ENCODE measurements around the gene BAZ2B.

The BAZ2B gene

DNA sequence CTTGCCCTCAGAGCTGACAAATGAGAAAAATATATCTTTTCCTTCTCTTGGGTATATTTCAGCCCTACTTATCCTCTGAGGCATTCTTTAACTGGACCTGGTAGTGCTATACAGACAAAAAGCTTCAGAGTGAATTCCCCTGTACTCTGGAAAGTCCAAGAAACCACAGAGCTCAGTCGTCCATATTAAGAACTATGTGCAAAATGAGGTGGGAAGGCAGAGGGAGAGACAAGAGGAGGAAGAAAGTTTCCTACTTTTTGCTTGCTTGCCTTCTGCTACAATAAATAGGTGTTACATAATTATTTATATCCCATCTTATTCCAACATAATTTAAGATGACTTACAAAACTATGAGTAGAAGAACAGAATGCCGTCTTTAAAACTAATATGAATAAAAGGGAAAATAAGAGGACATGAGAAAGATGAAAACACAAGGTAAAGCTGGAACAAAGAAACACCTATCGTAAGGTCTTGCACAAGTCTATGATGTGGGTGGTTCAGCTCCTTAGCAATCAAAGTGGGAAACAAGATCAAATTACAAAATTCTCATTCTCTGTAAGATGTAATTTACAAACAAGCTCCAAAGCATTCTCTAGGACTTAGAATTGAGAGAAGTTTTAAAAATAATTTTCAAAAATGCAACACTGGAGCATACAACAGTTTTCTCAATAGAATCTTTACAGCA, 97.9 kb downstream of the BAZ2B start:
- DNase-seq, result no peak

GRCh38 chr2:159516241-159516758, 100.0 kb downstream of the BAZ2B start:
- DNase-seq, result peak in 2 of 5 experiments; percentile 56 to 81

GRCh38 chr2:159515441-159515840, 100.9 kb downstream of the BAZ2B start:
- peak in 1 of 5 experiments; percentile 11 for DNase-seq

GRCh38 chr2:159513745-159514144, 102.6 kb downstream of the BAZ2B start:
- DNase-seq, result no peak

DNA sequence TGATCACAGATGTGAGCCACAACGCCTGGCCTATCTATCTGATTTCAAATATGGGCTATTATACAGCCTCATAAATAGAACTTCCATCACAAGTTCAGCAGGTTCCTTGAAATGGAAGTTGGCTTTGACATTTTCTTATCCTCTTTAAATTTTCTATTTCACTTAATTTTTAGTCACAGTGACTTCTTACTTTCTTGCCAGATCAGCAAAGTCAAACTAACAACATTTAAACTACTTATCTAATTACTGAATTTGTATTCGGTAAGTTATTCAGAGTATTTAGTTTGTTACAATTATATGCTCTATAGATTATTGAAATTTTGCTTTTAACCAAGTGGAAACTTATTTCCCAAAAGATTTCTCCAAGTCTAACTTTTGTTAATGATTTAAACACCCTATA, 108.2 kb downstream of the BAZ2B start:
- DNase-seq, result no peak

DNA sequence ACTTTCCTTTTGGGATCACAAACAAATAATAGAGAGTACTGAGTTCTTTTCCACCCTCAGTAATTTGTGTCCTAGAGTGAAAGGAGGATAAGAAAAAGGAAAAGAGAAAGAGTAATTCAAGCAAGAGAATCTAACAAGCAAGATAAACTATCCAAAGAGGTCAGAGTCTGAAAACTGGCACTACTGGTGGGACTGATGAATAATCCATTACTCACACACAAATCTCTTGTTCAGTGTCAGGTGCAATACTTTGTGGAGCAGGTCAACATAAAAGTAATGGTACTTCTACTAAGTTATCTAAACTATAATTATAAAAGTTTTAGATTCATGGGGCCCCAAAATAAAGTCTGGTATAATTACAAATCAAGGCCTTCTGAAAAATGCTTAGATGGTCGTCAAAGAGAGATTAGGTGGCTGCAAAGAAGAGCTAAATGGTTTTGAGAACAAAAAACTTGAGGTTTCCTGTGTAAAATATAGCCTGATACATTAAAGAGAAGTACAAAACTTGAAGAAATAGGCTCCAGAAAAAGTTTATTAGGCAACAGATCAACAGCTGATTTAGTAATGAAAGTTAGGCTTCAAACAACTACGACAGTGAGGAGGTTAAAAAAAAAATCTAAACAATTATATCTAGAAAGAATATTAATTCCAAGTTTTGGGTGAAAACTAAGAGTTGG, 109.4 kb downstream of the BAZ2B start:
- DNase-seq, result no peak

GRCh38 chr2:159506202-159506601, 110.1 kb downstream of the BAZ2B start:
- no peak for DNase-seq

- DNase-seq, result no peak
Measured at GRCh38 chr2:159505196-159505595, 111.2 kb downstream of the BAZ2B start.

DNA sequence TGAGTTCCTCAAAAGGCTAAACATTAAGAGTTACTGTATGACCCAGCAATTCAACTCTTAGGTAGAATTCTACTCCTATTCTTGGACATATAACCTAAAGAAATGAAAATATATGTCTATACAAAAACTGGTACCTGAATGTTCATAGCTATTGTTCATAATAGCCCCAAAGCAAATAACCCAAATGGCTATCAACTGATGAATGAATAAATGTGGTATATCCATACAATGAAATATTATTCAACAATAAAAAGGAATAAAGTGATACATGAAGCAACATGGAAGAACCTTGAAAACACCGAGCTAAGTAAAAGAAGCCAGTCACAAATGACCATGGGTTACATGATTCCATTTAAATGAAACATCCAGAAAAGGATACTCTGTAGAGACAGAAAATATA, 114.6 kb downstream of the BAZ2B start:
- no peak for DNase-seq

GRCh38 chr2:159497847-159498246, 118.5 kb downstream of the BAZ2B start:
- peak in 1 of 5 experiments; percentile 3 for DNase-seq

DNA sequence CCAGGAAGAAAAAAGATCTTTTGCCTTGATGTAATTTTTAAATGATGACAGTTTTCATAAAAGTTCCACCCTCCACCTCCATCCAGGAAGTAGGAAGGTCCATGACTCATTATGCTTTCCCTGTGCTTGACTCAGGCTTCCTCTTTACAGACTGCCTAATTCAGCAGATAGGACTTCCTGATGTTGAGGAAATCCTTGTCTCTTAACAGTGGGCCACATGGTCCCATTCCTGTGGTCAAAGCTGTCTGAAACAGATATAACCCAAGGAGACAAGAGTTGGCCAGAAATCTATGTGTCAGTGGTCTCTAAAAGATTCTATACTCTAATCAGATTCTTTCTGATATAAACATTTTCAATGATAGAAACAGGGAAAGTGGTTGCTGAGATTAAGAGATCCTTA, 119.1 kb downstream of the BAZ2B start:
- DNase-seq, result no peak

- no peak for DNase-seq
Measured at GRCh38 chr2:159489476-159489875, 126.9 kb downstream of the BAZ2B start.

DNA sequence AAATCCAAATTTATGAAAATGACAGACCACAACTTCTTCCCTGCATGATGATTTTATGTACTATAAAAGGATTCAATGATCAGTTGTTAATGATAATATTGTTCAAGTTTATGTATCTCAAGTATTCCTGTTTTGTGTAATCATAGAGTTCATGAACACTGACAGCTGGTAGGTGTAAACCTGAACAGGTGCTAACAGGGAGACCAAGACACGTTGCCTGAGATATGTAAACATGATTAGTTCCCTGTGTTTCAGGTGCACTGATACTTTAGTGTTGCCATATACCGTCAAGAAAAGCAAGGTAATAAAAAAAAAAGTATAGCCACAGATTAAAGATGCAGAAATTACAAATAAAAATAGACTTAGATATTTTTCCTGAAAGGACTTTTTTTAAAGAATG, 131.8 kb downstream of the BAZ2B start:
- no peak for DNase-seq

GRCh38 chr2:159476329-159476728, 140.0 kb downstream of the BAZ2B start:
- DNase-seq, result no peak

DNA sequence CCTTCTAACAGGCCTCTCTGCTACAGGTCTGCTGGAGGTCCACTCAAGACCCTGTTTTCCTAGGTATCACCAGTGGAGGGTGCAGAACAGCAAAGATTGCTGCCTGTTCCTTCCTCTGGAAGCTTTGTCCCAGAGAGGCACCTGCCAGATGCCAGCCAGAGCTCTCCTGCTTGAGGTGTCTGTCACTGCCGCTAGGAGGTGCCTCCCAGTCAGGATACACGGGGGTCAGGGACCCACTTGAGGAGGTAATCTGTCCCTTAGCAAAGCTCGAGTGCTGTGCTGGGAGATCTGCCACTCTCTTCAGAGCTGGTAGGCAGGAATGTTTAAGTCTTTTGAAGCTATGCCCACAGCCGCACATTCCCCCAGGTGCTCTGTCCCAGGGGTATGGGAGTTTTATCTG, 140.6 kb downstream of the BAZ2B start:
- no peak for DNase-seq

DNA sequence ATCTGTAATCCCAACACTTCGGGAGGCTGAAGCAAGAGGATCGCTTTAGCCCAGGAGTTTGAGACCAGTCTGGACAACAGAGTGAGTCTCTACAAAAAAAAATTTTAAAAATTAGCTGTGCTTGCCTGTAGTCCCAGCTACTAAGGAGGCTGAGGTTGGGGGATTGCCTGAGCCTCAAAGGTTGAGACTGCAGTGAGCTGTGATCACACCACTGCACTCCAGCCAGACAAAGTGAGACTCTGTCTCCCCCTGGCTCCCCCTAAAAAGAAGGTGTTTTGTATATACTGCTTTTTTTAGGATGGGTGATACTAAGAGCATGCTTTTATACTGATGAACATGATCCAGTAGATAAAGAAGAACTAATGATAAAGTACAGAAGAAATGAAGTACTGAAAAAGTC, 145.0 kb downstream of the BAZ2B start:
- no peak for DNase-seq

DNA sequence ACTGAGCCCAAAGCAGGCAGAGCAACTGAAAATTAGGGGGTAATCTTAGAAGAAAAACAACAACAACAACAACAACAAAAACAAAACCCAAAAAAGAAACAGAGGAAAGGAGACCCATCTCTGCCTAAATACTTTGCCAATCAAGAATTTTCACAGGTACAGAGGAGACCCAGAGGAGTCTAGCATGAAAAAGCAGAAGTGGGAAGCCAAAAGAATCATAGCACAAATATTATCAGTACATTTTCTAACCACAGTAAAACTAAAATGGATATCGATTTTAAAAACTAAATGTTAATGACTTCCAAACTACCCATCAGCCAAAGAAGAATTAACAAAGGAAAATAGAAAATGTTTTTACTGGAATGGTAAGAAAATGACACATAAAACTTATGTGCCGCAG, 148.1 kb downstream of the BAZ2B start:
- no peak for DNase-seq

DNA sequence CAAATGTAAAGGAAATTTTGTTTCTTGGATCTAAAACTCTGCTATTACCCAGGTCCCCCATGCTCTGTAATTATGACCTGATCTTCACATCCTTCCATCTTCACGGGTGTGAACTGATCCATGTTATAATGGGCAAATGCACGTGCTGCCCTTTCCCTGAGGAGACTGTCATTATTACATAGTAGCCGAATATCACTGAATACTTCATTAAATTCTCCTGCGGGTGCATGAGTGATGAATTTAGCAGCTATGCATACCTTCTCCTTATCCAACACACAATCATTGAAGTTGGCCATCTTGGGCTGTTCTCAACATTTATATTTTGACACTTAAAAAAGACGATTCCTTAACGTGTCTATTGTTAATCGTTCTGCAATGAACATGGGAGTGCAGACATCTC, 153.4 kb downstream of the BAZ2B start:
- no peak for DNase-seq

DNA sequence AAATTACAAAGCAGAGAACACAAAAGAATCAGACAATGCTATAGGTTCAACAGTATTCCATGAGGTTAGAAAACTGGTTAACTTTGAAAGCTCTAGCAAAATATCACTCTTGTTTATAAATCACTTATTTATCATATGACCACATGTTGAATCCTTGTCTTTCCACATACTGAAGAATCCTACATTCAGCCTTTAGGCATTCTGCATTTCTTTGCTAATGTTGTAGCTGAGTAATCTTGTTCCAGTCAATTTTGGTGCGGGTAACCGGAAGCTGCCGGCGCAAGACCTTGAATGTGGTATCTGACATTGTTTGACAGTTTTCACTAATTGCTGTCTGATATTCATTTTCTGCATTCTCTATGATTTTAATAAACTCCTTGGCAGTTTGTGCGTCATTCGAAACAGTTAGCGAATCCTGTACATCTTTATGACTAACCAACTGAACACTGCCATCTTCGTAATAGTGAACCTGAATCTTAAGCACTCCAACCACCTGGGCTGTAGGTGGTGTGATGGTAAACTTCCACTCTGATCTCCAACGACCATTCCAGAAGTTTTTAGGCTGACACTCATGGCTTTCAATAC, 154.1 kb downstream of the BAZ2B start:
- DNase-seq, result no peak

DNA sequence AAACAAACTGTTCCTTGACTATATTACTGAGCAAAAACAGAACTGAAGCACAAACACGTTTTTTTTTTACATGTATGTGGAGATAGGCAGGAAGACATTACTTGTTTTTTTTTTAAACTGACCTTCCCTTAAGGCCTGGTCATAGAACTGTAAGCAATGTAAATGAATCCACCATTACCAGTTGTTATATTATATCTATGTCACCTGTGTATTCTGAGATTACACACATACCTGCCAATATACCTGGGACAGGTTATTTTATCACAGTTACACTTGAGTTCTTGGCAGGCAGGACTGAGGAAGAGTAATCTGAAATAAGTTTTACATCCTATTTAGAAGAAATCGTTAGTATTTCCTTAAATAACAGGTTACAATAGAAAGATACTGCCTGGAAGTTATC, 155.3 kb downstream of the BAZ2B start:
- no peak for DNase-seq

- DNase-seq, result no peak
Measured at GRCh38 chr2:159460227-159460626, 156.1 kb downstream of the BAZ2B start.

DNA sequence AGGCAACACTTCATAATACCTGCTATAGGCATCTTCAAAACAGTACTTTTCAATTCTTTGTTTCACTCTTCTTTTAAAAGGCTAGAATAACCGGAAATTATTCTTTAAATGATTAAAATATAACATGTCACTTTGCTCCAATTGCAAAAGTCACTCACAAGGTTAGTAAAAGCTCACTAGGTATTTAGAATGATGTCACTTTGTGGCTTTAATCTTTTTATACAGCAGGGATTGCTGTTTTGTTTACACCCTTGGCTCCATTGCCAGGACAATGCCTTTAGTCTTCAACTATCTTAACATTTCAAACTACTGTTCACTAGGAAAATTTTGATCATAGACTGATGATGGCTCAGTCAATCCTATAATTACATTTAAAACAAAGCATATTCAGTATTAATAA, 157.1 kb downstream of the BAZ2B start:
- DNase-seq, result no peak

DNA sequence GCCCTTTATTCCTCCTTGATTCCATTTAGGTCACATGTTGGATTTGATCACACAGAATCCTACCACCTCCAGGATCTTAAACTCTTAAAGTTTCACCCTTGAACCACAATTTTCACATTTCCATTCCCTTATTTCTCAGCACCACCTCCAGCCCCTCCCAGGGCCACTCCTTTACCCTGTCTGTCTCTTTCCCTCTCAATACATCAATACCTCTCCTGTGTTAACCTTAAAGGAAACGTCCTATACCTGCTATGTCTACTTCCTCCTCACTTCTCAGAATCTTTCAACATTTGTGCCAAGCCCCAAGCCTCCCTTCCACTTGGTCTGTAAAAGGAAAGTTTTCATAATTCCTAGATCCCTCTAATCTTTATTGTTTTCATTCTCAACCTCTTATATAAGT, 158.8 kb downstream of the BAZ2B start:
- no peak for DNase-seq
